ENCODE data around the gene CEP350.

GRCh38 chr1:180097326-180097605 lies 142.7 kb downstream of the CEP350 start:
- TF ChIP-seq POLR2AphosphoS5 (IDR thresholded peaks at IDR 0.05; ENCODE audit: low read depth, low read length) (no peak), ARNT (IDR thresholded peaks at IDR 0.05) (no peak), SUZ12 (IDR thresholded peaks at IDR 0.05; ENCODE audit: low read depth, low read length) (no peak), ZFAT (CRISPR knock-in tag; conservative IDR thresholded peaks at IDR 0.05) (no peak), ZNF672 (CRISPR knock-in tag; IDR thresholded peaks at IDR 0.05) (no peak), CEBPB (IDR thresholded peaks at IDR 0.05; ENCODE audit: borderline replicate concordance, low read depth, low read length) (no peak), HNRNPUL1 (IDR thresholded peaks at IDR 0.05; ENCODE audit: low read depth, low read length) (no peak)
